CD4-positive, alpha-beta T cell (primary cell): ENCODE results near the gene SIX3. TPM values are rescaled to one million over a fixed set of nuclear protein-coding genes. Genes with fewer than 3 reads are reported as not detected.

ENCODE experiments used
- ATAC-seq: fragments of 200-7000 bp; cut with Tn5 transposase; one replicate; pipeline ENCODE4 v1.10.0; 2022; ENCODE audit warnings: mild to moderate bottlenecking; ENCODE audit not compliant: poor library complexity
- CTCF ChIA-PET: fragments of 350-600 bp; sonication (Branson Sonifier 250); formaldehyde crosslinking; loops from one replicate; lab custom pipeline; 2021; ENCODE audit warnings: antibody characterized with exemption, inconsistent platforms; lab: Charles Lee
- POLR2A ChIA-PET: fragments of 350-600 bp; sonication (Branson Sonifier 250); formaldehyde crosslinking; loops from one replicate; lab custom pipeline; 2021; ENCODE audit warnings: antibody characterized with exemption, inconsistent platforms; lab: Charles Lee
- DNase-seq, 14 experiments: peaks; one replicate each; pipeline ENCODE4 v3.0.0-alpha.2; 2013 to 2020; ENCODE audit warnings: mixed read lengths in 2 of 14
- H3K27ac ChIP-seq, 2 donors: one replicate each; pipeline versions ENCODE4 v1.5.1 to v1.7.0; 2013; ENCODE audit warnings: low read length in 2 of 2, low read depth in 1 of 2, mild to moderate bottlenecking in 1 of 2
- H3K27me3 ChIP-seq, 2 experiments: 1 replicate in 1 of 2; 2 replicates in 1 of 2; pipeline versions ENCODE4 v1.6.1 to v1.7.0; 2013; ENCODE audit warnings: low read length in 2 of 2, control low read depth in 1 of 2, mild to moderate bottlenecking in 1 of 2, moderate library complexity in 1 of 2; ENCODE audit not compliant: insufficient read depth in 2 of 2, control insufficient read depth in 1 of 2
- H3K36me3 ChIP-seq: one replicate; pipeline ENCODE4 v1.6.1; 2013; ENCODE audit warnings: low read length, control low read depth; ENCODE audit not compliant: insufficient read depth
- H3K4me1 ChIP-seq: one replicate; pipeline ENCODE4 v1.6.1; 2013; ENCODE audit warnings: low read length, control low read depth; ENCODE audit not compliant: insufficient read depth
- H3K4me3 ChIP-seq: one replicate; pipeline ENCODE4 v1.5.1; 2013; ENCODE audit warnings: mild to moderate bottlenecking, low read length, moderate library complexity
- H3K9me3 ChIP-seq, 2 experiments: 1 replicate in 1 of 2; 2 replicates in 1 of 2; pipeline versions ENCODE4 v1.6.1 to v1.7.0; 2013; ENCODE audit warnings: low read length in 2 of 2, mild to moderate bottlenecking in 2 of 2, control low read depth in 1 of 2, moderate library complexity in 1 of 2; ENCODE audit not compliant: control insufficient read depth in 1 of 2, insufficient read depth in 1 of 2
- H3K27ac Mint-ChIP-seq: one replicate; pipeline ENCODE4 v1.8.0; 2020; ENCODE audit warnings: mixed read lengths
- H3K27me3 Mint-ChIP-seq: one replicate; pipeline ENCODE4 v1.8.0; 2021; ENCODE audit warnings: mixed read lengths
- H3K36me3 Mint-ChIP-seq: one replicate; pipeline ENCODE4 v1.8.0; 2021; ENCODE audit warnings: low read depth, mixed read lengths
- H3K4me1 Mint-ChIP-seq: one replicate; pipeline ENCODE4 v1.8.0; 2021; ENCODE audit warnings: low read depth, mixed read lengths
- H3K4me3 Mint-ChIP-seq: one replicate; pipeline ENCODE4 v1.8.0; 2020; ENCODE audit warnings: mild to moderate bottlenecking, mixed read lengths
- H3K9me3 Mint-ChIP-seq: one replicate; pipeline ENCODE4 v1.8.0; 2020; ENCODE audit warnings: mixed read lengths
- CTCF ChIP-seq: fragments of 200-600 bp; IDR thresholded peaks from one replicate; pipeline ENCODE4 v1.8.0; 2022; ENCODE audit warnings: antibody characterized with exemption, mild to moderate bottlenecking
- intact Hi-C, 2 experiments: fragments of 100-400 bp; cut with DNase I in 1 of 2; cut with micrococcal nuclease in 1 of 2; formaldehyde crosslinking; loops; one replicate each; pipeline versions ENCODE4 v1.15.1 to v1.9.0; 2023 to 2025; cut with DNase I, micrococcal nuclease
- total RNA-seq, 174 experiments: library from RNA in 2 of 174; stranded (reverse) in 2 of 174; gene quantifications; one replicate each; pipeline ENCODE4 v1.2.3 and lab custom pipeline; 2021 to 2026

SIX3 gene
- total RNA-seq, 2 experiments from 2014 or later, result not detected

DNA sequence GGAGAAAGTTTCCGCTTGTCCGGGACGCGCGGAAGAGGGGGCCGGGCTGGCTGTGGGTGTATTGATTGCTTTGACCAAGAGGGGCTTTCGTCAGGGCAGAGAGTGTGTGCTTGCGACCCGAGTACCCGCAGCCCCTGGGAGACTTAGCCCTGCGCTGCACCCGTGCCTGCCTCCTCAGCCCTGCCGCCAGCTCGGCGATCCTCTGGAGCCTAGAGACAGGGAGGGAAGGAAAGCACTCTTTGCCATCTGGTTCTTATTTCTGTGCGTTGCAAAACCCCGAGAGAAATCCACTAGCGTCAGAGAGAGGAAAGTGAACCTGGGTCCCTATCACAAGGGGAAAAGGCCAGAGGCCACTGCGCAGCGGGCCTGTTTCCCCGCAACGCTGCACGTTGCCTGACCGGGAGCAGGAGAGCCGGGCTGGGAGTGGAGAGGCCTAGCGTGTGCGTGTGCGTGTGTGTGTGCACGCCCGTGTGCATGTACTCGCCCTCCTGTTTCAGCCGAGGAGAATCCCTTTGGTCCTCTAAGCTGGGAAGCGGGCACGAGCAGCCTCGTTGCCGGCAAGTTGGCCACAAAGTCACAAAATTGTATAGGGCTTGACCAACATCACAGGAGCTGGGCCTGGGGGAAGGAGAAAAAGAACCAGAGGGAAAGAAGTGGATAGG lies 1.7 kb downstream of the SIX3 start:
- POLR2A ChIA-PET, result no interaction called here
- ATAC-seq, result no peak

GRCh38 chr2:44943693-44944101 lies 2.2 kb downstream of the SIX3 start:
- intact Hi-C loops, result no loop called here
- H3K27ac Mint-ChIP-seq, result no peak overlapping the region
- ChIA-PET POLR2A (no interaction called here), CTCF (no interaction called here)
- no peaks in the 10 kb centered on the region for H3K9me3 Mint-ChIP-seq
- Histone ChIP-seq H3K4me3 (no peak overlapping the region), H3K27me3 (peaks cover 70 to 91% of the 10 kb centered on the region in 2 experiments), H3K9me3 (peaks cover 0 to 9% of the 10 kb centered on the region in 2 experiments), H3K4me1 (peaks cover 26% of the 10 kb centered on the region), H3K27ac (no peak overlapping the region), H3K36me3 (no peaks in the 10 kb centered on the region)
- no peak for ATAC-seq
- no peak overlapping the region for H3K4me3 Mint-ChIP-seq
- H3K36me3 Mint-ChIP-seq, result no peaks in the 10 kb centered on the region
- peaks cover 41% of the 10 kb centered on the region for H3K4me1 Mint-ChIP-seq
- DNase-seq, result no peak
- TF ChIP-seq CTCF, result no peak
- peaks cover 86% of the 10 kb centered on the region for H3K27me3 Mint-ChIP-seq

More for the DNA sequence above, 1.7 kb downstream of the SIX3 start:
- Mint-ChIP-seq H3K27me3 (peaks cover 81% of the 10 kb centered on the region), H3K4me3 (peak overlapping the region; percentile 71), H3K4me1 (peaks cover 41% of the 10 kb centered on the region), H3K27ac (no peak overlapping the region), H3K36me3 (no peaks in the 10 kb centered on the region), H3K9me3 (no peaks in the 10 kb centered on the region)
- TF ChIP-seq CTCF, result no peak
- Histone ChIP-seq H3K4me1 (peaks cover 31% of the 10 kb centered on the region), H3K36me3 (no peaks in the 10 kb centered on the region), H3K27me3 (peaks cover 75 to 91% of the 10 kb centered on the region in 2 experiments), H3K27ac (no peak overlapping the region), H3K9me3 (peaks cover 0 to 14% of the 10 kb centered on the region in 2 experiments), H3K4me3 (no peak overlapping the region)
- CTCF ChIA-PET, result no interaction called here
- no peak for DNase-seq
- intact Hi-C loops, result no loop called here

DNA sequence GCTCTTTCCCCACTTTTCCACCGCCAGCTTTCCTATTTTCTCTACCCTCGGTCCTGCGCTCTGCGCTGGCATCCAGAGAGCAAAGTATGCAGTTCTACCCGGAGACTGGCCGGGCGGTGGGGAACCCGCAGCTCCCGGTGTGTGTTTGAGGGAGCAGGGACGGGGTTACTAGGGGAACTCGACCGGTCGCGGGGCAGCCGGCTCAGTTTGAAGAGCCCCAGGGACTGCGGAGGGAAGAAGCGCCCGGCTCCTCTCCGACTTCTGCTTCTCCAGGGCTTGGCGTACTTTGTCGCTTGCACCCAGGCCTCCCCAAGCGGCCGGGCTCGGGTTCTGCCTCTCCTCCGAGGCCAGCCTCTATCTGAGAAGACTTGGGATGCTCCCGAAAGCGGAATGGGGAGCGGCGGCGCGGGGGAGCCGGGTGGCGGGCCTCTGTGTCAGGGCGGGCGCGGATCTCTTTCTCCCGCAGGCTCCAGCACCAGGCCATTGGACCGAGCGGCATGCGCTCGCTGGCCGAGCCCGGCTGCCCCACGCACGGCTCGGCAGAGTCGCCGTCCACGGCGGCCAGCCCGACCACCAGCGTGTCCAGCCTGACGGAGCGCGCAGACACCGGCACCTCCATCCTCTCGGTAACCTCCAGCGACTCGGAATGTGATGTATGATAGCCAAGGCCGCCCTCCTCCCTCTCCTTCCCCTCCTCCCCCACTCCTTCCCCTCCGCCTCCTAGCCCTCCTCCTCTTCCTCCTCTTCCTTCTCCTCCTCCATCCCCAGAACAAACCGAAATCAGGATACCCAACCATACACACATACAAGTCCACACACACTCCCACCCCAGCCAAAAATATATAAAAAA lies 2.8 kb downstream of the SIX3 start:
- Mint-ChIP-seq H3K36me3 (no peaks in the 10 kb centered on the region), H3K27me3 (peaks cover 93% of the 10 kb centered on the region), H3K4me1 (peaks cover 41% of the 10 kb centered on the region), H3K4me3 (peak overlapping the region; percentile 31), H3K27ac (no peak overlapping the region), H3K9me3 (no peaks in the 10 kb centered on the region)
- Histone ChIP-seq H3K9me3 (peaks cover 0 to 12% of the 10 kb centered on the region in 2 experiments), H3K27ac (no peak overlapping the region), H3K4me1 (peaks cover 23% of the 10 kb centered on the region), H3K27me3 (peaks cover 74 to 91% of the 10 kb centered on the region in 2 experiments), H3K36me3 (no peaks in the 10 kb centered on the region), H3K4me3 (no peak overlapping the region)
- ChIA-PET POLR2A (no interaction called here), CTCF (no interaction called here)
- ATAC-seq, result no peak
- intact Hi-C loops, result no loop called here
- no peak for TF ChIP-seq CTCF
- no peak for DNase-seq
